Measurements from ENCODE around the gene SLX4IP. TPM values are rescaled to one million over a fixed set of nuclear protein-coding genes. Genes with fewer than 3 reads are reported as not detected.

The SLX4IP gene
- total and polyA plus RNA-seq, 2 donors: 1.4 to 7.1 TPM

DNA sequence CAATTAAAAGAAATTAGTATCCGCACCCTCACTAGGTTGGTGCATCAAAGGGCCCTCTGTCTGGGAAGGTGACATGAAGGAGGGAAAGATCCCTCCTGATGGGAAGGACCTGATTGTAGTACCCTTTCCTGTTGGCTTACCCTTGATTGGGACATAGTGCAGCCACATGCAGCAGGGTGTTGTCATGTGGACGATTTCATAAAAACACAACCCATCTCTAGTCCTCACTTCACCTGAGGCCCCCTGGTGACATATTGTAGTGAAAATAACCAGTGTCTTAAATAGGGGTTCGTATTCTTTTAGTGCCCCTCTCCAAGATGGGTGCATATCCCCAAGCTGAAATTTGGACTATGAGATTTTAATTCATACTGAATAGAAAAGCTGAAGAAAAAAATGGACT is 97.3 kb downstream of the SLX4IP start:
- Histone ChIP-seq H3K36me3 (ENCODE audit: insufficient read depth) (no peaks in the 10 kb centered on the region), H3K4me1 (ENCODE audit: insufficient read depth) (no peaks in the 10 kb centered on the region), H3K27ac (ENCODE audit: low read depth) (no peak overlapping the region), H3K4me3 (ENCODE audit: low read depth, low read length) (no peak overlapping the region)
- 87% methylated on average over 3 of the region's 3 CpGs for WGBS
- no peak for DNase-seq (ENCODE audit: extremely low spot score)

DNA sequence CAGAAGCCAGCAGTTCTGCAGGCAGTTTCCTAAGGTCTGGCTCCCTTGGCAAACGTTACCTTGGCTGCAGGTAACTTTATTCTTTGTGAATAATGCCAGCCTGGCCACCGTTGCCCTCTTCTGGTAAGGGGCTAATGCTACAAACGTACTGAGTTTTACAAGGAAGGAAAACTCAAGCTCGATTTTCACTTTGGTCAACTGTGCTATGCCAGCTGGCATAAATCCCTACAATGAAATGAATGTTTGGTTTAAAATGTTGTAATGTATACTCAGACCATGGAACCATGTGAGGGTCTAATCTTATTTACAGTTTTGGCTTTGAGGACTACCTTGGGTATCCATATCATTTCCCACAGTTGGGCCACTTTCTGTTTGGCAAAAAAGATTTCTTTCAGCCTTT is 101.4 kb downstream of the SLX4IP start:
- 21% methylated on average over 4 of the region's 4 CpGs for WGBS

DNA sequence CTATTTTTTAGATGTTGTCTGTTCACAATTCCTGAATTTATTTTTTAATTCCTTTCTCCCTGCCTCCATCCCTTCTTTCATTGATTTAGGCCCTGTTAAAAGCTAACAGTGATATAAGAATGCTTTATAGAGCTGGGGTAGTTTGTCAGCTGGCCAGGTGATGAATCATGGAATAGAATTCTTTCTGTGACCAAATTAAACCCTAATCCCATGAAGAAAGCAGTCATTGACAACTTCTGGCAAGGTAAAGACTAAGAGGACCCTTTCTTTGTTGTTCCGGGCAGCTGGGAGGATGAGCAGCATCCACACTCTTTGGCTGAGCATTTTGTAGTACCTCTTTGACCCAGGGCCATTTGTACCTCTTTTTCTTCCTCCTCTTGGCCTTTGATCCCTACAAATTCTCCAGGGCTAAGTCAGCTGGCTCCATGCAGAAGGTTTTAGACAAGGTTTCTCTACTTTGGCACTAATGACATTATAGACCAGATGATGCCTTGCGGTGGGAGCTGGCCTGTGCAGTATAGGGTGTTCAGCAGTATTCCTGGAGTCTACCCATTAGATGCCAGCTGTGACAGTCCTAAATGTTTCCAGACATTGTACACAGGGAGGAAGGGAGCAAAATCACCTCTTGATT is 102.9 kb downstream of the SLX4IP start:
- Histone ChIP-seq H3K27ac (ENCODE audit: low read depth) (no peak overlapping the region), H3K4me1 (ENCODE audit: insufficient read depth) (peaks cover 2% of the 10 kb centered on the region), H3K36me3 (ENCODE audit: insufficient read depth) (no peaks in the 10 kb centered on the region), H3K4me3 (ENCODE audit: low read depth, low read length) (no peak overlapping the region)
- 97% methylated on average over 2 of the region's 2 CpGs for WGBS
- no peak for DNase-seq (ENCODE audit: extremely low spot score)

More for the DNA sequence above, 101.4 kb downstream of the SLX4IP start:
- H3K27ac ChIP-seq (ENCODE audit: low read depth): no peak overlapping the region
- peaks cover 2% of the 10 kb centered on the region for H3K4me1 ChIP-seq (ENCODE audit: insufficient read depth)
- H3K36me3 ChIP-seq (ENCODE audit: insufficient read depth): no peaks in the 10 kb centered on the region
- no peak overlapping the region for H3K4me3 ChIP-seq (ENCODE audit: low read depth, low read length)
- DNase-seq (ENCODE audit: extremely low spot score): no peak

DNA sequence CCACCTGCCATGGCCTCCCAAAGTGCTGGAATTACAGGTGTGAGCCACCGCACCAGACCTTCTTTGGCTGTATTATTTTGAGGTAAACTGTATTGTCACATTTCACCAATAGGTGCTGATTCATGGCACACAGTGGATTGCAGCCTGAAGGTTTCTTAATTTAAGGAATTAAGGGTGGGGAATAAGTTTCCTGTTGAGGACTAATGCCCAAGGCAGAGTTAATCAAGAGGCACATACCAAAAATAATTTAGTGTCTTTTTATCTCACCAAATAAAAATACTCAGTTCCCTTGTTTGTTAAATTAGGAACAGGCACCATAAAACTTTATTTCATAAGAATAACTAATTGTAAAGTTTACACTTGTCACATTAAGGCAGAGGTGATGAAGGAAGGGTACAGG is 103.7 kb downstream of the SLX4IP start:
- Histone ChIP-seq H3K4me1 (ENCODE audit: insufficient read depth) (peaks cover 2% of the 10 kb centered on the region), H3K4me3 (ENCODE audit: low read depth, low read length) (no peak overlapping the region), H3K36me3 (ENCODE audit: insufficient read depth) (no peaks in the 10 kb centered on the region), H3K27ac (ENCODE audit: low read depth) (no peak overlapping the region)
- DNase-seq (ENCODE audit: extremely low spot score): no peak
- 0% methylated on average over 1 of the region's 1 CpG for WGBS

DNA sequence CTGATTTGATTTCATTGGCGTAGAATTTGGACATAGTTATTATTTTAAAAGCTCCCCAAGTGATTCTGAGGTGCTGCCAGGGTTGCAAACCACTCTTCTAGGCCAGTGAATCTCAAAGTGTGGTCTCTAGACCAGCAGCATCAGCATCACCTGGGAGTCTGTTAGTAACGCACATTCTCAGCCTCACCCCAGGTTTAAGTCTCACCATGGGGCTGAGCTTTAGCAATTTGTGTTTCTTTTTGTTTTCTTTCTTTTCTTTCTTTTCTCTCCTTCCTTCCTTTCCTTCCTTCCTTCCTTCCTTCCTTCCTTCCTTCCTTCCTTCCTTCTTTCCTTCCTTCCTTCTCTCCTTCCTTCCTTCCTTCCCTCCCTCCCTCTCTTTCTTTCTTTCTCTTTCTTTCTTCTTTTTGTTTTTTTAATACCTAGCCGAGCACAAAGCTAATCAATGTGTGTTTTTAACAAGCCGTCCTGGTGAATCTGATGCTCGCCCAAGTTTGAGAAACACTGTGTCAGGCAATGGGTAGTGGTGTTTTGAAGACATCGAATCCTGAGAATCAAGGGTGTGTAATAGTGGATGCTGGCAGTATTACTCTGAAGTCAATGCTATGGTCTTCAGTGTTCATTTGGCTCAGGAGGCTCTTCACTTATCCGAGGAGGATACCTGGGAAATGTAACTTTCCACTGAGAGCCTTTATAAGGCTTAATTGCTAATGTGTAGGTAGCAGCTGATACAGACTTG is 104.9 kb downstream of the SLX4IP start:
- Histone ChIP-seq H3K27ac (ENCODE audit: low read depth) (no peak overlapping the region), H3K4me1 (ENCODE audit: insufficient read depth) (peaks cover 2% of the 10 kb centered on the region), H3K4me3 (ENCODE audit: low read depth, low read length) (no peak overlapping the region), H3K36me3 (ENCODE audit: insufficient read depth) (no peaks in the 10 kb centered on the region)
- DNase-seq (ENCODE audit: extremely low spot score): no peak
- WGBS: 94% methylated on average over 7 of the region's 7 CpGs

DNA sequence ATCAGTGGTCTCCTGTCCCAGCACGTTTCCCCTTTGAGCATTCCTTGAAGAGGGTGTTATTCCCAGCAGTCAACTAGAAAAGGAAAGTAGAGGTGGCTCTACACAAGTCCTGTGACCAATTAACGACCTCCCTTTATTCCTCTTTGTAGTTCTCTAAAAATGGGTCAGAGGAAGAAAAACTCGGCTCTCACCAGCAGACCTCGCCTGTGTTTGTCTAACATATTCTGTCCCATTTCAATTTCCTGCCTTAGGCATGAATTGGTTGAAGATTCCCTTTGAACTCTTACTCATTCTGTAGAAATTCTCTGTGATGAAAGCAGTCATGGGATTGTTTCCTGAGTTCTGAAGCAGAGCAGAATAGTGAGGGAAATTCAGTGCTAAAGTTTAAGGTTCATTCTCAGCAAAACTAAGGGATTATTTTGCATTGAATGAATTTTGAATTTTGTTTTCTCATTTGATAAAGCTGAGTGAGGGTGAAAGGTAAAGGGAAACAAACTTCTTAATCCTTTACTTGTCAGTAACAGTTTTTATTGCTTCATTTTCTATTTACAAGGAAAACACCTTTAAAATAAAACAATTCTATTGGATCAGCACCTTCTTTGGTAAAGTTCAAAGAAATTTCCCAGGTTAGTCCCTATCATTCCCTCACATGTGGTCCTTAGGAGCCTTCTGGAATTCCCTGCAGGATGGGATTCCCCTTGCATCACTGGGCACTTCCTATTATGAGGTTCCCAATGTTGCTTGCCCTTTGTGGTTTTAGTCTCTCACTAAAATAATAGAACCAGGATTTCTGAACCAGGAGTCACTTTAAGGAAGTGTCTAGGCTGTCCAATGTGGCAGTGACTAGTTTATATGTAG is 105.8 kb downstream of the SLX4IP start:
- no peak overlapping the region for H3K4me3 ChIP-seq (ENCODE audit: low read depth, low read length)
- peaks cover 2% of the 10 kb centered on the region for H3K4me1 ChIP-seq (ENCODE audit: insufficient read depth)
- DNase-seq (ENCODE audit: extremely low spot score): no peak
- no peak overlapping the region for H3K27ac ChIP-seq (ENCODE audit: low read depth)
- 46% methylated on average over 4 of the region's 4 CpGs for WGBS
- no peaks in the 10 kb centered on the region for H3K36me3 ChIP-seq (ENCODE audit: insufficient read depth)

DNA sequence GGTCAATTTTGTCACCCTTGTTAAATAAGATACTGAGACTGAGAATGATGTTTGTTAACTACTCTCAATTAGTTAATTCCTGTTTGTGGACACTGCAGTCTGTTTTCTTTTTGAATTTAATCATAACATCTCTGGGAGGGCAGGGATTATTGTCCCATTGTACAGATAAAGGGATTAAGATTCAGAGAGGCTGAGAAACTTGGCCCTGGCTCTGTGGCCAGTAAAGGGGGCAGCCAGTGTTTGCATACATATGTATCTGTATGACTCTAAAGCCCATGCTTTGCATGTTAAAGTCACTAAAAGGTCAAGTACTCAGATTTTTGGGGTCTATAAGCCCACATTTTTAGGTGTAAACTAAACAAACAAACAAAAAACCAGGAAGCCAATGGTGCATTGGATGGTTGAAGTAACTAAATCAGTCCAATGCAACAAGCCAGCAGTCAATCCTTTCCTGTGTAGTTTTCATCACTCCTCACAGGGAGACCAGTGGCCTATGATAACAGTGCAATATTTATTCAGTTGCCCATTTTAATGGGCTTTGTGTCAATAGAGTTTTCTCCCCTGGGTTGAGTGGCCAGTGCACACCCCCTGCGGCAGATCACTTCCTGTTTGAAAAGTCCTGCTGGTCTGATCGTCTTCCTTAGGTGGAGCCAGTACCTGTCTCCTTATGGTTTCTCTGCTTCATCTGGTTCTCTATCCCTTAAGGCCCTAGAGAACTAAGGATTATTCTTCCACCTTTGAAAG is 106.7 kb downstream of the SLX4IP start:
- Histone ChIP-seq H3K4me1 (ENCODE audit: insufficient read depth) (peaks cover 2% of the 10 kb centered on the region), H3K4me3 (ENCODE audit: low read depth, low read length) (no peak overlapping the region), H3K36me3 (ENCODE audit: insufficient read depth) (no peaks in the 10 kb centered on the region), H3K27ac (ENCODE audit: low read depth) (no peak overlapping the region)
- 72% methylated on average over 2 of the region's 2 CpGs for WGBS
- no peak for DNase-seq (ENCODE audit: extremely low spot score)

DNA sequence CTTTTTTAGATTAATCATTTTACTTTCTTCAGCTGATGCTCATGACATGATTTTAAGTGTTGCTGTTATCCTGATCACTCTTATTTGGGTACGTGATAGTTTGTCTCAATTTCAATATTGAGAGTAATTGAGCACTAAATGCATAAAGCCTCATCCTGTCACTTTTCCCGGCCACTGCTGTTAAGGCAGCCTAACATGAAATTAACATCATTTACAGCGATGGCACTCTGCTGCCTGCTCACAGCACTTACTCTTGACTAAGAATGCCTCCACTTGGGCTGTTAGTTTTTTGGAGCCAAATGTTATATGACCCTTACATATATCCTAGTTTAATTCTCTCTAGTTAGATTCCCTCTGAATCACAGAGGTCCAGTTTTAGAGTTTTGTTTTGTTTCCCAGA is 107.3 kb downstream of the SLX4IP start:
- no peak for DNase-seq (ENCODE audit: extremely low spot score)
- WGBS: 96% methylated on average over 3 of the region's 3 CpGs
- Histone ChIP-seq H3K4me3 (ENCODE audit: low read depth, low read length) (no peak overlapping the region), H3K27ac (ENCODE audit: low read depth) (no peak overlapping the region), H3K4me1 (ENCODE audit: insufficient read depth) (peaks cover 2% of the 10 kb centered on the region), H3K36me3 (ENCODE audit: insufficient read depth) (no peaks in the 10 kb centered on the region)

DNA sequence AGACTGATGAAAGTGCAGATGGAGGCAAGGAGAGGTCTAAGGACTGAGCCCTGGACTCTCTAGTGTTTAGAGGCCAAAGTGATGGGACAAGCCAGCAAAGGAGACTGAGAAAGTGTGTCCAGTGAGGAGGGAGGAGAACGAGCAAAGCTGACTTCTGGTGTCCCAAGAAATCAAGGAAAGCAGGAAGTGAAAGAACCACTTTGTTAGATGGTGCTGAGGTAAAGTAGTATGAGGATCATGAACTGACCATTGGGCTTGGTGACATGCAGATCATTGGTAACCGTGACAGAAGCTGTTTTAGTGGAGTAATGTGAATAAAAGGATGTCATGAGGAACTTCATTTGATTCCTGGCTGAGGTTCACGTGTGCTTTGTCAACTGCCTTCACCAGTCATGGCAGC is 108.4 kb downstream of the SLX4IP start:
- peaks cover 2% of the 10 kb centered on the region for H3K4me1 ChIP-seq (ENCODE audit: insufficient read depth)
- no peak for DNase-seq (ENCODE audit: extremely low spot score)
- WGBS: 88% methylated on average over 3 of the region's 3 CpGs

DNA sequence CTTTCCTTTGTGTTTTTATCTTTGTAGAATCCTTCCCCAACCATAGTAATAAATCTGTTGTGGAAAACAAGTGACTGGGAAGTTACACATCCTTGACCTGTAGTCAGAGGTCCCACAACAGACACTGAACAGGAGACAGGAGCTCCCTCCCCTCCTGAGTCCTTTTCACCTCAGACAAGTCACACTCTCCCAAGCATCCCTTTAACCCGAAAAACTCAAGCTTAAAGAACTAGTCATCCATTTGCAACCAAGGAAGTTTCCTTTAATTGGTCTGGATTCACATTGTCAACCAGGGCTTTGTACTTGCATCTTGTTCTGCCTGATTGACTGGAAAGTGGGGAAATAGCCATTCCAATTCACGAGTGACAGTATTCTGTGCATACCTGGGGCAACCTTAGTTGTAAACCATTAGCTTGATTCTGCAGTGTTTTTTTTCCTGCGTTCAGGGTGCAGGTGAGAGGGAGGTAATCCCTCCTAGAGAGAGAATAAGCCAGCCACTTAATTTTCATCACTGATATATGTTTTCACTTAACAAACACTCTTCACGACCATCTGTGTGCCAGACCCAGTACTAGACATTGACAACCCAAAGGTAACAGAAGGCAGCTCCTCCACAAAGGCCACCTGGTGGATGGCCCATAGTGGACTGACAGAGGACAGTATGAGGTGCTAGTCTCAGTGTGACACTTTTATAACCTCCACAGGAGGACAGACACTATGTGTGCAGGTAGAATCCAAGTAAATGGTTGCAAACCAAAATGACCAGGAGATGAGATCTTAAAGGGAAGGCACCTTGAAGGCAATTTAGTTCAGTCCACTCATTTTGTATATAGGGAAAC is 112.4 kb downstream of the SLX4IP start:
- DNase-seq (ENCODE audit: extremely low spot score): no peak
- H3K4me3 ChIP-seq (ENCODE audit: low read depth, low read length): no peak overlapping the region
- no peak overlapping the region for H3K27ac ChIP-seq (ENCODE audit: low read depth)
- WGBS: 90% methylated on average over 4 of the region's 4 CpGs
- no peaks in the 10 kb centered on the region for H3K4me1 ChIP-seq (ENCODE audit: insufficient read depth)
- H3K36me3 ChIP-seq (ENCODE audit: insufficient read depth): no peaks in the 10 kb centered on the region

More for the DNA sequence above, 108.4 kb downstream of the SLX4IP start:
- Histone ChIP-seq H3K27ac (ENCODE audit: low read depth) (no peak overlapping the region), H3K36me3 (ENCODE audit: insufficient read depth) (no peaks in the 10 kb centered on the region), H3K4me3 (ENCODE audit: low read depth, low read length) (no peak overlapping the region)

DNA sequence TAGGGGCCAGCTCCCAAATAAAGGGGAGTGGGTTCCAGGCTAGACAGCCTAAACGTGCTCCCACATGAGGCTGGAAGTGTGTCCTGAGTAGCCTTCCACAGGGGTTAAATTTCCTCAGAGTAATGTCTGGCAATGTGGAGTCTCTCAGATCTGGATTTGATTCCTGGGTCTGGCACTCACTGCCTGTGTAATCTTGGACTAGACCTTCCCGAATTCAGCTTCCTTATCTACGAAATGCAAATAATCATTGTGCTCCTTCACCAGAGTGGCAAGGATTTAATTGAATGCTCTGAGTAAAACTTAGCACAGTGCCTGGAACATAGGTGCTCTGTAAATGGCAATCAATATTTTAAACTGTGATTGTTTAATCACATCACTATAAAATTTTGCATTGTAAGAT is 114.4 kb downstream of the SLX4IP start:
- no peaks in the 10 kb centered on the region for H3K4me1 ChIP-seq (ENCODE audit: insufficient read depth)
- DNase-seq (ENCODE audit: extremely low spot score): no peak
- H3K27ac ChIP-seq (ENCODE audit: low read depth): no peak overlapping the region
- no peak overlapping the region for H3K4me3 ChIP-seq (ENCODE audit: low read depth, low read length)
- H3K36me3 ChIP-seq (ENCODE audit: insufficient read depth): no peaks in the 10 kb centered on the region
- WGBS: 35% methylated on average over 3 of the region's 3 CpGs

DNA sequence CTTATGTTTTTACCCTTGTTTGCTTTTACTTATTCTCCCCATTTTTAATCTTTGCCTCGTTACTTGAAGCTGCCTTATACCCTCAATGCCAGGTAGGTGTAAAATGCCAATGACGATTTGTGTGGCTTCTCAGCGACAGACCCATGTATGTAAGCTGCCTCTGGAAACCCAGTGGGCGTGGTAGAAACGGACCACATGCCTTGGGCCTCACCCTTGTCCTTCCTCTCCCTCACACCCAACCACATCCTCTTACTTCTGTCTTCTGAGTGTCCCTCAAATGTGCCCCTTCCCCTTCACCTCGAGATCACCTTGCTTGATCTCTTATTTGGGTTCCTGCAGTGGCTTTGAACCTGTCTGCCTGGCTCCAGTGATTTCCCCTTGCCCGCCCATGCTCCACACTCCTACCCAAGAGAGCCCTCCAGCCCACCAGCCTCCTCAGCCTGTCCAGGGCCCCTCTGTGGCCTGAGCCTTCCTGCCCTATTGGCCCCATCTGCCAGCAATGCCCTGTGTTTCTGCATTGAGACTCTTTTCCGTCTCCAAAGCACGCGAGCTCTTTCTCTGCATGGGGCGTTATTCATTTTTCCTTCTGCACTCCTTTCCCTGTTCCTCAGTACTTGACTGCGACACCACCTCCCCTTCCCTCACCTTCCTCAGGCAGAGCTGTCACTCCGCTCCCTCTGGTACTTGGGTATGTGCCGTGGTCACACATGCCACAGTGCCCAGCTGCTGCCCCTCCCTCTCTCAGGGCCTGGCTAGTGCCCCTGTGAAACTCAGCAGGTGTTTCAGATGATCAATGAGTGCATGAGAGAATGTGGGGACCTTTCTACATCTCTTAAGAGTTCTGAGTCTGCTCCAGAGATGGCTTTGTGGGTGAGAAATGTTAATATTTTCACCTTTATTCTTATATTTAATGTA is 115.4 kb downstream of the SLX4IP start:
- WGBS: 87% methylated on average over 14 of the region's 14 CpGs
- no peak for DNase-seq (ENCODE audit: extremely low spot score)
- H3K4me3 ChIP-seq (ENCODE audit: low read depth, low read length): no peak overlapping the region
- no peaks in the 10 kb centered on the region for H3K4me1 ChIP-seq (ENCODE audit: insufficient read depth)
- no peak overlapping the region for H3K27ac ChIP-seq (ENCODE audit: low read depth)
- H3K36me3 ChIP-seq (ENCODE audit: insufficient read depth): no peaks in the 10 kb centered on the region

Measured in urinary bladder (tissue), 4 donors.